ENCODE results near the gene ATP6V1C2. TPM values are rescaled to one million over a fixed set of nuclear protein-coding genes. Genes with fewer than 3 reads are reported as not detected.

Gene ATP6V1C2
- total RNA-seq, 1 experiment from 2014 or later: 0.40 TPM

DNA sequence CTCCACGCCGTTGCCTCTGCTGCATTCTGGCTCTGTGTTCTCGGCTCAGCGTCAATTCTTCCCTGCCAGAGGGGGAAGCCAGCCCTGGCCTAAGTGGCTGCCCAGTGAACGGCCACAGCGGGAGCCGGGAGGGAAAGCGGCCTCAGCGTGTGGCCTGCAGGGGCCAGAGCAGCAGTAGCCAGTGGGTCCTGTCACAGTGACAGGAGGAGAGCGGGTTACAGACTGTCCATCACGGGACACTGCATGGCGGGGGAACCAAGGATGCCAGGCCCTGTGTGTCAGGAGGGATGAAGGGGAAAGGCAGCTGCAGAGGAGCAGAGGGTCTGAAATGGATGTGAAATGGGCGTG lies 51.4 kb downstream of the ATP6V1C2 start:
- CTCF ChIA-PET: no interaction called here

DNA sequence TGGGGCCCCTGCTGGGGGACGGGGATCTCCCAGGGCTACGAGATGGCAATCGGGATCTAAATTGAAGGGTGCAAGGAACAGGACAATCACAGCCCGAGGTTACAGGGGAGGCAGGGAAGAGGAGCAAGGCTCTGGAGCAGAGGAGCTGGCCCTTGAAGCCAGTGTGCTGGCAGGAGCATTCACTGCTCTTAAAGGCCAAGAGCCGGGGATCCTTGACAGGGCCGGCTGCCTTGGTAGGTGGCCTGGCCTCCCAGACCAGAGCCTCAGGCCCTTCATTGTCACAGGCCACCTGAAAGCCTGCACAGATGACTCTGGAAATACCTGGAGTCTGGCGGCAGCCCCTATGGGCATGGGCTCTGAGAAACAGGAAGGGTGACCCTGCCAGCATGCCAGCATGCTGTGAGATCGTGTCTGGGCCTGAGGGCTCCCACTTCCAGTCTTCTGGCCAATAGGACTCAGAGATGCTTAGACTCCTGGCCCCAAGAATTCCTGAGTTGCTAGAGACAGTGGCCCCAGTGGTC lies 52.5 kb downstream of the ATP6V1C2 start:
- intact Hi-C loops (cut with micrococcal nuclease): no loop called here
- TF ChIP-seq EZH2 (IDR thresholded peaks at IDR 0.05; ENCODE audit: low read length, unreplicated experiment): no peak
- no peak for TF ChIP-seq EZH2phosphoT487 (IDR thresholded peaks at IDR 0.05; ENCODE audit: borderline replicate concordance, low read length)
- TF ChIP-seq, protein P1, sequence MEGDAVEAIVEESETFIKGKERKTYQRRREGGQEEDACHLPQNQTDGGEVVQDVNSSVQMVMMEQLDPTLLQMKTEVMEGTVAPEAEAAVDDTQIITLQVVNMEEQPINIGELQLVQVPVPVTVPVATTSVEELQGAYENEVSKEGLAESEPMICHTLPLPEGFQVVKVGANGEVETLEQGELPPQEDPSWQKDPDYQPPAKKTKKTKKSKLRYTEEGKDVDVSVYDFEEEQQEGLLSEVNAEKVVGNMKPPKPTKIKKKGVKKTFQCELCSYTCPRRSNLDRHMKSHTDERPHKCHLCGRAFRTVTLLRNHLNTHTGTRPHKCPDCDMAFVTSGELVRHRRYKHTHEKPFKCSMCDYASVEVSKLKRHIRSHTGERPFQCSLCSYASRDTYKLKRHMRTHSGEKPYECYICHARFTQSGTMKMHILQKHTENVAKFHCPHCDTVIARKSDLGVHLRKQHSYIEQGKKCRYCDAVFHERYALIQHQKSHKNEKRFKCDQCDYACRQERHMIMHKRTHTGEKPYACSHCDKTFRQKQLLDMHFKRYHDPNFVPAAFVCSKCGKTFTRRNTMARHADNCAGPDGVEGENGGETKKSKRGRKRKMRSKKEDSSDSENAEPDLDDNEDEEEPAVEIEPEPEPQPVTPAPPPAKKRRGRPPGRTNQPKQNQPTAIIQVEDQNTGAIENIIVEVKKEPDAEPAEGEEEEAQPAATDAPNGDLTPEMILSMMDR (conservative IDR thresholded peaks at IDR 0.05; ENCODE audit: low read depth, low read length): no peak
- CTCF ChIA-PET: no interaction called here
- no peaks in the 10 kb centered on the region for H3K27me3 ChIP-seq (ENCODE audit: low read length)
- H3K4me3 ChIP-seq (ENCODE audit: low read length): no peak overlapping the region
- BruUV-seq (replicated peaks): no TSS peak
- no peaks in the 10 kb centered on the region for H3K9me3 ChIP-seq (ENCODE audit: low read length)
- H3F3A ChIP-seq (ENCODE audit: low read length, unreplicated experiment): no peaks in the 10 kb centered on the region
- no peak overlapping the region for H2AFZ ChIP-seq (ENCODE audit: low read length)
- POLR2A ChIA-PET (ENCODE audit: unreplicated experiment): no interaction called here
- DNase-seq: no peak
- H3K36me3 ChIP-seq (ENCODE audit: low read depth, low read length): no peaks in the 10 kb centered on the region; the same call in 1 of the 2 replicates
- no peaks in the 10 kb centered on the region for H3K79me2 ChIP-seq (ENCODE audit: low read length)
- H4K20me1 ChIP-seq (ENCODE audit: low read length): no peaks in the 10 kb centered on the region
- no peaks in the 10 kb centered on the region for H3K9me2 ChIP-seq (replicated peaks; ENCODE audit: low read length)
- no peak for ATAC-seq
- H3K9ac ChIP-seq (ENCODE audit: low read length): no peak overlapping the region
- no peak overlapping the region for H3K27ac ChIP-seq (ENCODE audit: low read length)
- no peak overlapping the region for H3K4me2 ChIP-seq (ENCODE audit: low read length)
- H3K4me1 ChIP-seq (ENCODE audit: insufficient read depth, low read length): no peaks in the 10 kb centered on the region

More for the DNA sequence above, 51.4 kb downstream of the ATP6V1C2 start:
- Histone ChIP-seq H4K20me1 (ENCODE audit: low read length) (no peaks in the 10 kb centered on the region), H3K9ac (ENCODE audit: low read length) (no peak overlapping the region), H3K27me3 (ENCODE audit: low read length) (no peaks in the 10 kb centered on the region), H2AFZ (ENCODE audit: low read length) (no peak overlapping the region), H3K79me2 (ENCODE audit: low read length) (no peaks in the 10 kb centered on the region), H3K4me1 (ENCODE audit: insufficient read depth, low read length) (no peaks in the 10 kb centered on the region), H3K9me2 (replicated peaks; ENCODE audit: low read length) (no peaks in the 10 kb centered on the region), H3K4me2 (ENCODE audit: low read length) (no peak overlapping the region), H3K4me3 (ENCODE audit: low read length) (no peak overlapping the region), H3F3A (ENCODE audit: low read length, unreplicated experiment) (no peaks in the 10 kb centered on the region), H3K9me3 (ENCODE audit: low read length) (no peaks in the 10 kb centered on the region), H3K36me3 (ENCODE audit: low read depth, low read length) (no peaks in the 10 kb centered on the region), H3K27ac (ENCODE audit: low read length) (no peak overlapping the region)
- no TSS peak for BruUV-seq (replicated peaks)
- POLR2A ChIA-PET (ENCODE audit: unreplicated experiment): no interaction called here
- intact Hi-C loops (cut with micrococcal nuclease): no loop called here
- TF ChIP-seq, protein P1 (conservative IDR thresholded peaks at IDR 0.05; ENCODE audit: low read depth, low read length): no peak
- TF ChIP-seq EZH2 (IDR thresholded peaks at IDR 0.05; ENCODE audit: low read length, unreplicated experiment): no peak
- TF ChIP-seq EZH2phosphoT487 (IDR thresholded peaks at IDR 0.05; ENCODE audit: borderline replicate concordance, low read length): no peak
- DNase-seq (no peak), ATAC-seq (no peak)

DNA sequence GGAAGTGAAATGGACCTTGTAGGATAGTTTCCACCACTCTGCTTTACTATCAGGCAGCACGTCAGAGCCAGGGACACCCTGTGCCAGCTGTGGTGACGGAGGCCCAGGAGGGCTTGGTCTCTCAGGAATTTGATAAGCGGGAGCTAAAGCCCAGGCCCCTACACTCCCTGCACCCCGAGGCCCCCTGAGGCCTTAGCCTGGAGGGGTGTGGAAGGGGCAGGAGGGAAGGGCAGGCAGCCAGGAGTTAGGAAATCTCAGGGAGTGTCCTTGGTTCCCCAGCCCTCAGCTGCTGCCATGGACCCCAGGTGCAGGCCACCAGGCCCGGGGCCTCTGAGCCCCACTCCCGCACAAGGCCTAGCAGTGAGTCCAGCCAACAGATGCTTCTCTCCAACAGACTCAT lies 53.0 kb downstream of the ATP6V1C2 start:
- CTCF ChIA-PET: no interaction called here
- Histone ChIP-seq H3K4me1 (ENCODE audit: insufficient read depth, low read length) (no peaks in the 10 kb centered on the region), H3K4me2 (ENCODE audit: low read length) (no peak overlapping the region), H3K79me2 (ENCODE audit: low read length) (no peaks in the 10 kb centered on the region), H3K27me3 (ENCODE audit: low read length) (no peaks in the 10 kb centered on the region), H3K9me2 (replicated peaks; ENCODE audit: low read length) (no peaks in the 10 kb centered on the region), H3K9ac (ENCODE audit: low read length) (no peak overlapping the region), H3F3A (ENCODE audit: low read length, unreplicated experiment) (no peaks in the 10 kb centered on the region), H3K4me3 (ENCODE audit: low read length) (no peak overlapping the region), H3K9me3 (ENCODE audit: low read length) (no peaks in the 10 kb centered on the region), H4K20me1 (ENCODE audit: low read length) (no peaks in the 10 kb centered on the region), H3K36me3 (ENCODE audit: low read depth, low read length) (no peaks in the 10 kb centered on the region; the same call in 1 of the 2 replicates), H2AFZ (ENCODE audit: low read length) (no peak overlapping the region), H3K27ac (ENCODE audit: low read length) (no peak overlapping the region)
- POLR2A ChIA-PET (ENCODE audit: unreplicated experiment): no interaction called here
- DNase-seq: no peak
- no peak for ATAC-seq
- TF ChIP-seq, protein P1 (conservative IDR thresholded peaks at IDR 0.05; ENCODE audit: low read depth, low read length): no peak
- TF ChIP-seq EZH2phosphoT487 (IDR thresholded peaks at IDR 0.05; ENCODE audit: borderline replicate concordance, low read length) (no peak), EZH2 (IDR thresholded peaks at IDR 0.05; ENCODE audit: low read length, unreplicated experiment) (no peak)
- intact Hi-C loops (cut with micrococcal nuclease): no loop called here
- BruUV-seq (replicated peaks): no TSS peak
